GM19035 (cell line): ENCODE results near the gene KCNJ12.

Source experiments
- ATAC-seq: cut with Tn5 transposase; IDR thresholded peaks from one replicate; pipeline ENCODE4 v1.9.1; 2021; ENCODE audit not compliant: unreplicated experiment

Gene KCNJ12

DNA sequence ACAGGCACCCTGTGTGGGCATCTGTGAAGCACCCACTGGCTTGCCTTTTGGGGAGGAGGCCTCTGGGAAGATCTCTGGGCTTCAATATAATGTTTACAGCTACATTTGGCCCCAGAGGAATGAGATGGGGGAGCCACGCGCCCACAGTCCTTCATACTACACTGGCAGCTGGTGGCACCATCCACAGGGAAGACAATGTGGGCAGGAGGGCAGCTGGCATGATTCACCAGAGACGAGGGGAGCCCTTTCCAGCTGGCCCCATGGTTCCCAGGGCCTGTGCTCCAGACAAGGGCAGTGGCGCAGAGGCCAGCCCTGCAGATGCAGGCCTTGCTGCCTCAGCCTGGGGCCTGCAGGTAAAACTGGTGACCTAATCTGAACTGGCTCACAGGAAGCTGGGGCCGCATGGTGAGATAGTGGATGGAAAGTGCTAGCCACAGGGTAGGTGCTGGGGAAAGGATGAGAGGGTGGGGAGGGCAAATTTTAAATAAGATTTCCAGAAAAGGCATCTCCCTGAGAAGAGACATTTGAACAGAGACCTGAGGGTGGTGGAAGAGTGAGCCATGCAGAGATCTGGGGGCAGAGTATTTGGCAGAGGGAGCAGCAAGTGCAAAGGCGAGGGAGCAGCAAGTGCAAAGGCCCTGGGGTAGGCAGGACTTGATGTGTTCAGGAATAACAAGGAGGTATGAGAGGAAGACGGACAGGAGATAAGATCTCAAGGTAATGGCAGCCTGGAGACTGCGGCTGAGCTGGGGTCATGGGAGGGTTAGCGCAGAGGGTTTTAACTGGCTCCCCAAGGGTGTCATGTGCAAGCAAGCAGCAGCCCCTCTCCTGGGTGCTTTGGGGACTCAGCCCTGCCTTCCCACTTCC is 12.1 kb upstream of the KCNJ12 start:
- no peak for ATAC-seq

DNA sequence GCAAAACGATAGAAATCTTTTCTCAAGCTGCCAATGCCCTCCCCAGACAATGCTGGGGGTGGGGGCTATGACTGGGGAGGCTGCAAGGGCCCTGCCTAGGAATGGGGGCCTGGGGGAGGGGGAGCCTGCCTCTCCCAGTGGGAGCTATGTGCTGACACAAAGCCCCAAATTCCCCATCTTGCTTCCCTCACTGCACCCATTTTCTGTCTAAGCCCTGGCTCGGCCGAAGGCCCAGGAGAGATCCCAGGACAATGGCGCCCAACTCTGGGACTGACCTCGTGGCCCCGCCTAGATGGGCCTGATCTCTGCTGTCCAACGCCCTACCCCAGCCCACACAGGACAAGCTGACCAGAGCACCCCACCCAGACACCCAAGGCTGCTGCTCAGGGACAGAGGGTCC is 11.1 kb upstream of the KCNJ12 start:
- no peak for ATAC-seq

DNA sequence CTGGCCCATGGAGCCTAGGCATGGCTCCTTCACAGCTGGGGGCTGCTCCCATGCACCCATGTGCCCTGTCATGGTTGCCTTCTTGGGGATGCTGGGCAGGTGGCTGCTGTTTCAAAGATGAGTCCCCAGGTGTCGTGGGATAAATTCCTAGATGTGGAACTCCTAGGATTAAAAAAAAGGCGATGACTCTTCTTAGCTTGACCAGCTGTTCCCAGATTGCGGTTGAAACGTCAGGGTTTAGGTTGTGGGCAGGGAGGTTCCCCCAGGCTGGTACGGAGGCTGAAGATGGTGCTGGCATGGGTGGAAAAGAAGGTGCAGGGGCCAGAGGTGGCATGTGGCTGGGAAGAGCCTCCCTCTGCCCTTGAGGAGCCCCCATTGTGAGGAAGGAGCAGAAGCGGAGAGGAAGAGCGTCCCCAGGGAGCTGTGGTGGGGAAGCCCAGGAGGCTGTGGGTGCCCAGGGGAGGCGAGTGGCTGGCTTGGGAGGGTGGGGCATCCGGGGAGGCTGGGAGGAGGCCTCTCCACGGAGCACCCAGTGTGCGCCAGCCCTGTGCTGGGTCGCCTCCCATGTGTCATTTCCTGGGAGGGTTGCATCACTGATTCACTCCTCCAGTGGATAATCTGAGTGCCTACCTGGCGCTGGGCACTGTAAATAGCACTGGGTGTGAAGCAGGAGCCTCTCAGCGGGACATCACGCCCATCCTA is 7.5 kb upstream of the KCNJ12 start:
- no peak for ATAC-seq

DNA sequence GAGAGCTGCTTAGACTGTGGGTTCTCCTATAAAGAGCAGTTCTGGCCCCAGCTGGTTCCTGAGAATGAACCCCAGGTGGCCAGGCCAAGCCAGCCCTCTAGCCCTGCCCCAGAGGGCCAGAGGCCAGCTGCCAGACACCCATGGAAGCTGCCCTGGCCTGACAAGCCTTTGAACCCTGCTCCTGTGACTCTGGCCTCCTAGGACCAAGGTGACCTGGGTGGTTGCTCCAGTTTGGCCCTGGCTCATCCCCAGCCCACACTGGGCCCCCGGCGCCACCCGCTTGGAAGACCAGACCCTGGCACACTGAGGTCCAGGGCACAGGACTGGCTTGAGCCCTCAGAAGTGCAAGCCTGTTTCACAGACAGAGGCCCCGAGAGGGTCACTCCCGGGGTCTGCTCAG is 6.8 kb upstream of the KCNJ12 start:
- no peak for ATAC-seq

DNA sequence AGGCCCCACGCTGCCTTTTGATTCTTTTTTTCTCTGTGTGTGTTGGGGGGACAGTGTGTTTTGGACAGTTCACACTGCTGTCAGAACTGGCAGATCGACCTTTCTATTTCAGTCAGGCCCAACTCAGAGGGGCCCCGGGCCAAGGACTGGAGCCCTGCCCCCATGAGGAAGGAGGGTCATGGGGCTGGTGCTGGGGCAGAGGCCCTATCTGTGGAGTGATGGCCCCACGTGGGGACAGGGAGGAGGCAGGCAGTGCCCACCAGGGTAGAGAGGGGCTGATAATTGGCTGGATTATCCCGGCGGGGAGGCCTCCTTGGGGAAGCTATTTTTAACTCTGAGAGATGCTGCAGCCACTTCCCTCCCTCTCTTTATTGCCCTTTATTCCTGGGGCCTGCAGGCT is 5.7 kb upstream of the KCNJ12 start:
- no peak for ATAC-seq

DNA sequence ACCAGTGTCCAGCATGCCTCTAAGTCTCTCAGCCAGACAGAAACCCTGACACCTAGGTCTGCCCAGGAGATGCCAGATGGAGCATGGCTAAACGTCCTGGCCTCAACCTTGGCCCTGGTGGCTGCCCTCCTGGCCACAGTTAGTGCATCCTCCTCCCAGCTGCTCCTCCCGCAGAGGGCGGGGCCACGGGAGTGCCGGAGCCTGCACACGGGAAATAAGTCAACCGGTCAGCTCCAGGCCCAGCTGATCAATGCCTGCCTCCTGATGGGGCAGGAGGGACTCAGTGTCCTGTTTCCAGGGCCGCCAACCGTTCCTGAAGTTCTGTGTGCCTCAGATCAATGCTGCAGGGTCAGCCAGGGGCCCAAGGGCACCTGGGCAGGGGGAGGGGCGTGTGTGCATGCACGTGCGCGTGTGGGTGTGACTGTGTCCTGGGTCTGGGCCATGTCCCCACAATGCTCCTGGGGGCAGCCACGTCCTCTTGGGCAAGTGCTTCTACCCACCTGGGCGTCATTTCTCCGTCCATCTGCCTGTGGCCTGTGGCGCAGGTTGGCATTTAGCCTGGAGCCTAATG is 4.6 kb upstream of the KCNJ12 start:
- no peak for ATAC-seq

DNA sequence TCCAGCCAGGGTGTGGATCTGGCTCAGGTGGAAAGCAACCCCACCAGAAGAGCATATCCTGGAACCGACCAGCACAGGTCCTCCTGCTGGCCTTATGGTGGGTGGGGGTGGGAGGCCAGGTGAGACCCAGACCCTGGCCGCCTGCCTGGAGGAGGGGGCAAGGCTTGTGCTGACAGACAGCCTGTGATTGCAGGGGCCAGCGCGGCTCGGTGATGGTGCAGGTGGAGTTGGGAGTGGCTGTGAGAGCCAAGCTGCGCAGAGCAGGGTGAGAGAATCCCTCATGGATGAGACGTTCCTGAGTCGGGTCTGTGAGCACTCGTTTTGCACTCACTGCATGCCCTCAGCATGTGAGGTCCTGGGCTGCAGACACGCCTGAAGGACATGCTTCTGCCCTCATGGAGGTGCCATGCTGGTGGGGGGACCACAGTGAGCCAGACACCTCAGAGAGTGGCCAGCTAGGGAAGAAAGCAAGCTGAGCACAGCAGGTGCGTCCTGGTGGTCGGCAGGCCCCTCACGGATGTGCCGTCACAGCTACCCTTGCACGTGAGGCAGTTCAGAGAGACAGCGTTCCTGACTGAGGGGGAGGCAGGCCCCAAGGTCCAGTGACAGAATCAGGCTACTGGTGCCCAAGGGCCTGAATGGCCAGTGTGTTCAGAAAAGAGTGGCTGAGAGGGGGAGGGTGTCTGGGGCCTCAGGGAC is 3.8 kb upstream of the KCNJ12 start:
- no peak for ATAC-seq

DNA sequence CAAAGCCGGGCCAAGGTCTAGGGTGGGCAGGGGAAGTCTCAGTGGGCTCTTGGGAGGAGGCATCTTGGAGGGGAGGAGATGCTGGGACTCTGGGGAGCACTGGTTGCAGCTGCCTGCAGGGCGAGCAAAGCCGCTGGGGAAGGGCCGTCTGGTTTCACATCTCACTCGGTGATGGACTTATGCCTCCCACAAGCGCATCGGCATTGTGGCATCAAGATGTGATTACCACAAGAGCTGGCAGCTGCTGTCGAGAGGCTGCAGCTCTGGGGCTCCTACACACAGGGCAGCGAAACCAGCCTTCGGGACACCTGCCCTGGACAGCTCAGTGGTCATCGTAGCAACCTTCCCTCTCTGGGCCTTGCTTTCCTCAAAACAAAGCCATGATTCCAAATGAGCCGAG is 3.1 kb upstream of the KCNJ12 start:
- no peak for ATAC-seq

DNA sequence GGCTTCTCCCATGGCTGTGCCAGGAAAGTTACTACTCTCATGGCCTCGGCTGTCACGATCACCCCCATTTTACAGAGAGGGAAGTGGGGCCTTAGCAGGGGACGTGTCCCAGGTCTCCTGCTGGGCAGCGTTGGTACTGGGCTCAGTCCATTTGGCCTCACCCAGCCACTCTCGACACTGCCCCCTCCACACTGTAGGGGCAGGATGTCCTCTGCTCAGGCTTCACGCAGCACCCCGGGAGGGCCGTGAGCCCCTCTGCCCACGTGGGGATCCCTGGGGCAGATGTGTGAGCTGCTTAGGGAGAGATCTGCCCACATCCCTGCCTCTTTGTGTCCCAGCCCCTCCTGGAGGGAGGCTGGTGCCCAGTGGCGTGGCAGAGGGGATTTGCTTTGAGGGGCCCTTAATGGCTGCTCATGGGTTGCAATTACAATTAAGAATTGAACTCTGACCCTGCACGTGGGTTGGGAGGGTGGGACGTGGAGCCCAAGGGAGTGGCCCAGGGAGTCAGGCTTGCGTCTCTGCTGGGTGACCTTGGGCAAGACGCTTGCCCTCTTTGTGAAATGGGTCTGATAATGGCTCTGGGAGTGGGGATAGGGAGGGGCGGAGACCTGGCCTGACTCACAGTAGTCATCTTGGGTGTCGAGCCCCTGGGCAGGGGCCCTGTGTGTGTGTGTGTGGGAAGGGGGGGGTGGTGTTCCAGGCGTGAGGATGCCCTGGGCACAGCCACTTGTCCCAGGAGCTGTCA is 2.3 kb upstream of the KCNJ12 start:
- no peak for ATAC-seq

DNA sequence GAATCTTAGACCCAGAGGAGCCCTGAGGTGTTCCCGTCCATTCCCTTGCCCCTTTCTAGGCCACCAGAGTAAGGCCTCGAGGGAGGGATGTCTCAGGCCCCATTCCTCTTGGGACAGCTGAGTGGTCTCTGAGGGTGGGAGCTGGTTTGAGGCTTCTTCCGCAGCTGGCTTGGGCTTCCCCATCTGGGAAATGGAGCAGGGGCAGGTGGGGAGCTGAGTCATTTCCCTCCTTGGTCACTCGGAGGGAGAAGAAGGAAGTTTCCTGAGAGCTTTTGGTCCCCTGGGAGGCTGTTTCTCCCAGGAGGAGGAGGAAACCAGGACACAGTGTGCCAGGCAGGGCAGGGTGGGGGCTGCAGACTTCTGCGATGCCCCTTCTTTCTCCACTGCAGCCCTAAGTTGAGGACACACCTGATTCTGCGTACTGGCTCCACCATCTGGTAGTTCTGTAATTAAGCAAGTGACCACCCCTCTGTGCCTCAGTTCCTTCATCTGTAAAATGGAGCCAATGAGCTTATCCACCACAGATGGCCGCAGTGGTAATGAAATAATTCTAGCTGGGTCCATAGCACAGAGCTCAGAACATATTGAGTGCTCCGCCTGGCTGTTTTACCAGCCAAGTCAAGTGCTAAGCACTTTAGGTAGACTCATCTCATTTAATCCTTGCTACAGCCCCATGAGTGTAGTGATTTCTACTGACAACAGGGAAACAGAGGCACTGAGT is 1.6 kb upstream of the KCNJ12 start:
- ATAC-seq = no peak

DNA sequence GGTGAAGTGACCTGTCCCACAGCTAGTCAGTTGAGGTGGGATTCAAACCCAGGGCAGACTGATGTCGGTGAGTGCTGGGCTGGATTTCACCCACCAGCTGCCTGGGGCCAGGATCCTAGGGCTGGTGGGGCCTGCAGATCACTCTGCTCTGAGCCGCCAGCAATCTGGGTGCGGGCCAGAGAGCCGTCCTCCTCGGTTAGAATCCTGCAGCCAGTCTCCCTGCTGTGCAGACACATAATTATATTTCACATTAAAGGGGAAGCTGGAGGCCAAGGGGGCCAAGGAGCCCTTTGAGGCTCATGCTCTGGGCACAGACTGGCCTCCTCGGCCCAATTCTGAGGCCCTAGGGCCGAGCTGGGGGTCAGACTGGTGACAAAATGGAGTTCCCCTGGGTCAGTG is 996 bp upstream of the KCNJ12 start:
- no peak for ATAC-seq

DNA sequence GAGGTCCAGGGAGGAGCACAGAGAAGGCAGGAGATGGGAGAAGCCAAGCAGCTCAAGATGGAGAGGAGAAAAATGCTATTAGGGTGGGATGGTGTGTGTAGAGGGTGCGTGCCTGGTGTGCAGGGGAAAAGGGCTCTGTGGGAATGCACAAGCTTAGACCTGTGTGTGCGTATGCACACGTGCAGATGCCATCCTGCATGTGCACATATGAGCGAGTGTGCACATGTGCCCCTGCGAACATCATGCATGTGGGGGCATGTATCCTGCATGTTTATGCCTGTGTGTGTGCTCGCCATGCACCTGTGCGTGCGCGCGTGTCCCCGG is 438 bp upstream of the KCNJ12 start:
- no peak for ATAC-seq

DNA sequence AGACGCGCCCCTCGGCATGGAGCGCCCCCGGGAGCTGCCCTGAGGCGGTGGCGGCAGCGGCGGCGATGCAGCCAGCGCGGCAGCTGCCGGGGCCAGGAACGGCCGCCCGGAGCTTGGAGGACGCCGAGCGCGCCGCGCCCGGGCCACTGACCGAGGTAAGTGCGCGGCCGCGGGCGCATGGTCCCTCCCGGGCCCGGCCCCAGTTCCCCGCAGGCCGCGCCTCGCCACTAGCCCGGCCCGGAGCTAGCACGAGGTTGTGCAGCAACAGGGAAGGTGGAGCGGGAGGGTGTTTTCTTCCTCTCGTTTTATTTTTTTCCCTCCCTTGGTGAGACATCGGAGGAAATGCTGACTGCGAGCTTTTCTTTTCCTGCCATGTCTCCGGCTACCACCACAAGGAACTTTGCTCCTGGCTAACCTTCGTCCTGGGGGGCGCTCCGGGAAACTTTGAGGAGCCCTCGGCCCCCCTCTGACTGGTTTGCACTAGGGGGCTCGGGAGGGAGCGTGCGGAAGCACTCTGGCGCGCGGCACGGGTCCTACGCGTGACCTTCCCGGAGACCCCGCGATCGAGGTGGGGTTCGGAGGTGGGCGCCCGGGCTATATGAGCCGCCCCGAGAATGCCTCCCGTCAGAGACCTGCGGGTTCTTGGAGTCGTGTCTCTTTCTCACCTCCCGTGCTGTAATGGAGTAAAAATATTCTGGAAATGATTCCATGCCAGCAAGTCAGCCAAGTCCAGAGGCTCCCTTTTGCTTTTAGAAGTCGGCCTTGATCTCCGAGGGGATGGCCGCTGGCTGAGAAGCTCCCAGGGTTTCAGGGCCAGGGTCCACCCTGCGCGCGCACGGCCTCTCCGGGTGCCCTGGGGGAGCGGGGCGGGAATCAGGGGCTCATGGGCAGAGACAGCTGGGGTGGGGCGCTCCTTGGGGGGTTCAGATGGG is 868 bp downstream of the KCNJ12 start:
- no peak for ATAC-seq

DNA sequence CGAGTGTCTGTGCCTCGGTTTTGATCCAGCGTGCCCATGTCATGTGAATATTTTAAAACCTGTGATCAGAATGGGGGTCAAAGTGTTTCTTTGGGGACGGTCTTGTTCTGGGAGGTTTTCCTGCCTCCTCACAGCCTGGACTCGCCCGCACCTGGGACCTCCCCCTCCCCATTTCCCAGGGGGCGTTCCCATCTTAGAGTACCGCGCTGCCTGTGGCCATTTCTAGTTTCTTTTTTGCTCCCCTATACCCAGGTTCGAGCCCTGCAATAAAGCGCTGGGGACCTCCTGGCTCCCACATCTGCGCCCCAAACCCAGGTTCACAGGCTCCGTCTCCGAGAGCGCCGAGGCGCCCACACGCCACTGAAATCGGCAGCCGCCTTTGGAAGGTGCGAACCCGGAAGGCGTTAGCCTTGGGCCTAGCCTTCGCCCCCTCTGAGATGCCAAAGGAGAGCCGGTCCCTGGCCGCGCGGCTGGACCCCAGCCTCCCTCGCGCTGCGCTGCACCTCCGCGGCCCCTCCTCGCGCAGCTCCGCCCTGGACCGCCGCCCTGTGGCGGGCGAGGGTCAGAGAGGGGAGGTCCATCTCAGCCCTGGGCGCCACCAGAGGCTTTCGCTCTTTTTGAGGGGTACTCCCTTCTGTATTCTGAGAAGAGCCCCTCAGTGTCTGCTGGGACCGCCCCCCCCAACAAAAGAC is 1.7 kb downstream of the KCNJ12 start:
- no peak for ATAC-seq

DNA sequence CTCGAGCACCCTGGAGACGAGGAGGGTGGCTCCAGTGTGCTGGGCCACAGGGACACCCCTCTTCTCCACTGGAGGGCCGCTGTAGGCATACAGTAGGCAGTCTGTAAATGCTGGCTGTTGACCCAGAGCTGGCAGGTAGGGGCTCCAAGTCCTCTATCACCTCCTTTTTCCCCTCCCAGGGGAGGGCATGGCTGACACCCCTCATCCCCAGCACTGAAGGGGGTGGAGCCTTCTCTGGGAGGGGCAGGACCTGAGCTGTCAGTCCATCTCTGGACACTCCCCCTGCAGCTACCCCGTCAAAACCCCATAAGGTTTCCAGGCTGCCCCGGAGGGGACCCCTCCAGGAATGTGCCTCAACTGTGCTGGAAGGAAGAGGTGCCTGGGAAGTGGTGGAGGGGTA is 2.4 kb downstream of the KCNJ12 start:
- no peak for ATAC-seq

DNA sequence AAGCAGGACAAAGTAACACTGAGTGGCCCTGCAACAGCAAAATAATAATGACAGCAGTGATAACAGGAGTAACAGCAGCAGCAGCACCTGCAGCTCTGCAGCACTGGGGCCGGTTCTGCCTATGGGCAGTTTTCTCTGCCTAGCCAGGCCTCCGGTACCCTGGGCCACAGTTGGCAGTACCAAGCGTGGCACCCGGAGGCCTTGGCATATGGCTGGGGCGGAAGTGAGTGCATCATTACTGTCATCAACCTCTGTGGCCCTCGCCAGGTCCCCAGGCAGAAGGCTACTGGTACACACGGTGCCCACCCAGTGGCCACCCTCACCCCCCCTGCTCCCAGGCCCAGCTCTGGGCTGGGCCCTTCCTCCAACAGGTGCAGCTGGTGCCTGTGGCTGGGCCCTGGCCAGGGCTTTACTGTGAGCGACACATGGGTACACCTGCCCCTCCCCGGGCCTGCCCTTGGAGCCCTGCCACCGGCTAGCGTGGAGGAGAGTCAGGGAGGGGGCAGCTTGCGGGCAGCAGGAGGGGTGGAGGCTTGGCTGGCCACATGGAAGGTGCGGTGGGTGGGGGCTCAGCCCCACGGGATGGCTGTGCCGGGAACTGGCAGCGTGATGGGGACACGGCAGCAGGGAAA is 3.0 kb downstream of the KCNJ12 start:
- ATAC-seq = no peak

DNA sequence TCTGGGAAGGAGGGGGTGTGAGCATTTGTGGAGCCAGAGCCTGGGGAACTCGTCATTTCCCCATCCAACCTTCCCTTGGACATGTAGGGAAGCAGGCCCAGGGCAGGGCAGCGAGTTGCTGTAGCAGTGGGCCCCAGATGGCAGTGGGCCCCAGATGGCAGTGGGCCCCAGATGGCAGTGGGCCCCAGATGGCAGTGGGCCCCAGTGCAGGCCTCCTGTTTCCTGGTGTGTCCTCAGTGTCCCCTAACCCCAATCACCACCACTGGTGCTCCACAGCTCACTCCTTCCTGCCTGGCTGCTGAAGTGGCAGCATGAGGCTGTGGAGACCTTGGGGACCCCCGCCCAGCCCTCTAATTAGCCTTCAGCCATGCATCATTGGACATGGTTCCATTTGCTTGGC is 4.5 kb downstream of the KCNJ12 start:
- ATAC-seq = no peak

DNA sequence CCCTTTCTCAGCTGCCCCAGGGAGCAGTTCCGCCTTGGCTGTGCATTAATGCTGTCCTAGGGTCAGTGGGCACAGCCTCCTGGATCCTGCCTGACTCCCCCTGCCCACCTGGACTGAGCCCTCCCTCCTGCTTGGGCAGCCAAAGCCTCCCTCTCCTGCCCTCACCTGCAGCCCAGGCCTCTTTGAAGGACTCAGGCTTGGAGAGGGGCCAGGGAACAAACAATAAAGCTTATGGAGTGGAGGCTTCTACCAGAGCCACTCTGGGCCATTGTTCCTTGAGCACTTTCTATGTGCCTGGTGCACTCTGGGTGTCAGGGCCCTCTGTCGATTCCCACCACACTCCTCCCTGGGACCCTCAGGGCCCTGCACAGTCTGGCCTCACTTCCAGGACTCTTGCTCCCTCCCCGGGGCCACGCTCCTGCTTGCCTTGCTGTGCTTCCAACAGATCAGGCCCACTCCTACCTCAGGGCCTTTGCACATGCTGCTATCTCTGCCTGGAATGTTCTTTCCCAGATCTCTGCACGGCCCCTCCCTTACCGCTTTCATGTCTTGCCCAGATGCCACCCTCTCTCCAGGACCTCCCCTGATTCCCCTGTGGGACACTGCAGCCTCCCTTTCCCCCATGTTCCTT is 5.0 kb downstream of the KCNJ12 start:
- no peak for ATAC-seq
